AG09319 (cell line): Measurements from ENCODE around the gene KCNJ11.
"Not testable (repeated sequence)": the region's sequence is repeated elsewhere in the genome, so short reads cannot be mapped to it uniquely, and the experiment has no call there.

Source experiments
- DNase-seq: peaks from one replicate; pipeline ENCODE4 v3.0.0-alpha.2; 2010; ENCODE audit warnings: low read depth; ENCODE audit errors: extremely low read depth
- CTCF ChIP-seq: IDR thresholded peaks from 2 replicates; pipeline ENCODE4 v1.5.1; 2011; ENCODE audit warnings: low read depth, mild to moderate bottlenecking, inconsistent platforms, low read length, moderate library complexity

KCNJ11 gene

DNA sequence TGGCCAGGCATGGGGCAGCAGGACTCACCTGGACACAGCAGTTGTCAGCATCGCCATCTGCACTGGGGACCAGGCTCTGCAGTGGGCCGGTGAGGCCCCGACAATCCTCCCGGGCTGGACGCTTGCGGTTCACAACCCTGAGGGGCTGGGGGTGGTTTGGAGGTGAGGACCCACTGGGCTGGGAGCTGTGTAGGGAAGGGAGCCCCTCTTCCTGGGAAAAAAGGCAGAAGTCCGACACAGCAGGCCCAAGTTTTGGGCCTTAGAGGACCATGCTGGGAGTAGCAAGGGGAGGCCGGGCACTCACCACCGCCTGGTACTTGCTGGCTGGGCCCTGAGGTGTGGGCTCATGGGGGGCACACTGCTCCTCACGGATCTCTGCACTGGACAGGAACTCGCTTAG is 39.8 kb upstream of the KCNJ11 start:
- no peak for DNase-seq
- no peak for TF ChIP-seq CTCF

DNA sequence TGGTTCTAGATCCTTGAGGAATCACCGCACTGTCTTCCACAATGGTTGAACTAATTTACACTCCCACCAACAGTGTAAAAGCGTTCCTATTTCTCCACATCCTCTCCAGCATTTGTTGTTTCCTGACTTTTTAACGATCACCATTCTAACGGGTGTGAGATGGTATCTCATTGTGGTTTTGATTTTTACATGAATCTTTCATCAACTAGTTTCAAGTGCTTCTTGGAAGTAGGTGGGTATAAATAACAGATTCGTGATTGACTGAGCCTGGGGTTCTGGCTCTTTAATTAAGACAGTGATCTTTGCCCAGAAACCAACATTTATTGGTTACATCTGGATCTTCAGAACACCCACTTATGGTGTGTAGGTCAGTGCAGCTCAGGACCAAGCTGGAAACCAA is 37.8 kb upstream of the KCNJ11 start:
- DNase-seq, result not testable (repeated sequence)

DNA sequence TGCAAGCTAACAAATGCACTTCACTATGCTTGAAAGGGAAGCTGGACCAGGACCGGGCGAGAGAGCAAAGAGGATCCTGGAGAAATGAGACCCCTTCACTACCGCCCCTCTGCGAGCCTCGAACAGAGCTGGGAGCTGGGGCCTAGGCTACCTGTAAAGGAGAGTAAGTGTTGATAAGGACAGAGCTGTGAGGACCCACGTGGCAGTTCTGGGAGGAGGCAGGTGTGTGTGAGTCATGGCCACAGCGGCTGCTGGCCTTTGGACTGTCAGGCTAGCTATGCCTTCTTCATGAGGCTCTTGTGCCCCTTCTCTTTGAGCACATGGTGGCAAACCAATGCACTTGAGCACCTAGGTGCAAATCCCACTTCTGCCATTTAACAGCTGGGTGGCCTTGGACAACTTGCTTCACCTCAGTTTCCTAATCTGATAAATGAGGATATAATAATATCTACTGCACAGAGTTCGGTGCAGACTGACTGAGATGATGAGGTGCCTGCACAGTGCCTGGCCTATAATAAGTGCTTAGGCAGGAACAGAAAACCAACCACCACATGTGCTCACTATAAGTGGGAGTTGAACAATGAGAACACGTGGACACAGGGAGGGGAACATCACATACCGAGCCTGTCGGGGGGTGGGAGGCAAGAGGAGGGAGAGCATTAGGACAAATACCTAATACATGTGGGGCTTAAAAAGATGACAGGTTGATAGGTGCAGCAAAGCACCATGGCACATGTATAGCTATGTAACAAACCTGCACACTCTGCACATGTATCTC is 35.3 kb upstream of the KCNJ11 start:
- DNase-seq, result no peak
- no peak for TF ChIP-seq CTCF

DNA sequence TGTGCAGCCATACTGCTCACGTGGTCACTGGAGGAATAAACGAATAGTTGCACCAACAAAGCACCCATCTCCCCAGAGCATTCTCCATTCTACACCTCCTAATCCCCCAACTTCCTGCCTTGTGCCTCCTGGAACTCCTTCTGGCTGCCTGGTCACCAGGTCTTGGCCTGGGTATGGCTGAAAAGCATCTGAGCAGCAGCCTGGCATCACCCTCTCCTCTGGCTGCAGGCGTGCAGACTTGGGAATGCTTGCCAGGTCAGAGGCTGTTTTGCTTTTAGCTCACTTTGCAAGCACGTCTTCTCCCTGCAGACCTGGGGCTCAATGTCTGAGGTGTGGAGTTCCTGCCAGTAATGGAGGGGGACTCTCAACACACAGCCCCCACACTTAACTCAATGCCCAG is 33.3 kb upstream of the KCNJ11 start:
- TF ChIP-seq CTCF, result no peak
- DNase-seq, result no peak

GRCh38 chr11:17418444-17419081 is 30.1 kb upstream of the KCNJ11 start:
- DNase-seq, result no peak
- TF ChIP-seq CTCF, result no peak

GRCh38 chr11:17416492-17416891 is 28.0 kb upstream of the KCNJ11 start:
- no peak for DNase-seq
- TF ChIP-seq CTCF, result no peak

- TF ChIP-seq CTCF, result no peak
- no peak for DNase-seq
Observed at GRCh38 chr11:17415523-17416104, 27.2 kb upstream of the KCNJ11 start.
